ENCODE data around the gene DRICH1.
"Not testable (repeated sequence)": the region's sequence is repeated elsewhere in the genome, so short reads cannot be mapped to it uniquely, and the experiment has no call there.

DRICH1 gene

GRCh38 chr22:23565915-23566704 lies 66.0 kb downstream of the DRICH1 start:
- DNase-seq = no peak

DNA sequence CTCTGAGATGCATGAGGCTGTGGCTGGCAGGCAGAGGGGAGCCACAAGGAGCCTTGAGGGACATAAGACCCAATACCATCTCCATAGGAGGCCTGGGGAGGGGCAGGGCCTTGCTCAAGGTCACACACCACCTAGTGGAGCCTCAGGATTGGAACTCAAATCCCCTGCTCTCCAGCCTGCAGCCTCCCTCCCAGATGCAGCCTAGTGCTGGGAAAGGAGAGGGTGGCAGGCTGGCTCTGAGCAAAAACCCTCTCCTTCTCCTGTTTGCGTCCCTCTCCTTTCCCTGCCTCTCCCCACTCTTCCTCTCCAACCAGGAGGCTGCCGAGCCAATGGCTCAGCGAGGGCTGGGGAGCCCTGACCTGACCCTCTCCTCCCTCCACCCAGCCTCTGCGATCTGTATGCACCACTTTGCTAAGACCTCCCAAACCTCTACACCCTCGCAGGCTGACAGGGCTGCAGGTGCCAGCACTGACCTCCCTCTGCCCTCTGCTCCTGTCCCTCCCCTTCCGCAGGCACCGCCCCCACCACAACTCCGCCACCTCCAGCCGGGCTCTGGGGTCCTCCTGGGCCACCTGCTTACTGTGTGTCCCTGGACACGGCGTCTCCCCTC lies 66.7 kb downstream of the DRICH1 start:
- DNase-seq = no peak

DNA sequence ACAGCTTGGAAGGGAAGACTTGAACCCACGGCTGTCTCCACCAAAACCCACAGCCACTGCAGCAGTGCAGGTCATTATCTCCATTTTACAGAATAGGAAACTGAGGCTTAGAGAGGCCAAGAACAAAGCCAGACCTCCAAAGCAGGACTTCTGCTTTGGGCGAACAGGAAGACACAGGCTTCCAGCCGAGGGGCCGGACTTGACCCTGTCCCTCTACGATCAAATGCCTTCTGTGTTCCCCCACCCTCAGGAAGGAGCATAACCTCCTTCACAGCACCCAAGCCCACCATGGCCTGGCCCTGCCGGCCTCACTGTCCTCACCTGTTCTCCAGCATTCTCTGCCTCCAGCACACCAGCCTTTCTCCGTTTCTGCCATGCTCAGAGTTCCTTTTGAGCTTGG lies 67.8 kb downstream of the DRICH1 start:
- no peak for DNase-seq

- DNase-seq = no peak
Measured at GRCh38 chr22:23563111-23563510, 69.0 kb downstream of the DRICH1 start.

DNA sequence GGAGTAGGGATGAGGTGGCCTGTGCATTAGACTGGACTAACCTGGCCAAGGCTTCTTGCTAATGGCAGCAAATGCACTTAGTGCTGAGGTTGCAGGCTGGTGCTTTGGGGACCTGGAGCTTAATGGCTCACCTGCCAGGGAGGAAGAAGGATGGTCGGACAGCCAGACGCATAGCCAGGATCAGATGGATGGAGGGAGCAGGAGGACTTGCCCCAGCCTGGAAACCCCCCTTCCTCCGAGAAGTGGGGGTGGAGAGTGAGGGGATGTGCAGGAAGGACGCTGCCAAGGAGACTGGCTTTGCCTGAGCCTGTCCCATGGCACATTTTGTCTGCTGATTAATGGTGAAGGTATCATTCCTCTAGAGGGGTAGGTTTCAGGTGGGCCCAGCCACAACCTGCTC lies 69.9 kb downstream of the DRICH1 start:
- no peak for DNase-seq

DNA sequence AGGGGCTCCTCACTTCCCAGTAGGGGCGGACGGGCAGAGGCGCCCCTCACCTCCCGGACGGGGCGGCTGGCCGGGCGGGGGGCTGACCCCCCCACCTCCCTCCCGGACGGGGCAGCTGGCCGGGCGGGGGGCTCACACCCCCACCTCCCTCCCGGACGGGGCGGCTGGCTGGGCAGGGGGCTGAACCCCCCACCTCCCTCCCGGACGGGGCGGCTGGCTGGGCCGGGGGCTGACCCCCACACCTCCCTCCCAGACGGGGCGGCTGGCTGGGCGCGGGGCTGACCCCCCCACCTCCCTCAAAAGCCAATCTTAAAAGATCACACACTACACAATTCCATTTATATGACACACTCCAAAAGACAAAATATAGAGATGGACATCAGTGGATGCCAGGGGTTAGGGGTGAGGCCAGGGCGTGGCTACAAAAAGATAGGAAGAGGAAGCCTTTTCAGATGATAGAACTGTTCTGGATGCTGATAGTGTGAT lies 71.1 kb downstream of the DRICH1 start:
- not testable (repeated sequence) for DNase-seq

DNA sequence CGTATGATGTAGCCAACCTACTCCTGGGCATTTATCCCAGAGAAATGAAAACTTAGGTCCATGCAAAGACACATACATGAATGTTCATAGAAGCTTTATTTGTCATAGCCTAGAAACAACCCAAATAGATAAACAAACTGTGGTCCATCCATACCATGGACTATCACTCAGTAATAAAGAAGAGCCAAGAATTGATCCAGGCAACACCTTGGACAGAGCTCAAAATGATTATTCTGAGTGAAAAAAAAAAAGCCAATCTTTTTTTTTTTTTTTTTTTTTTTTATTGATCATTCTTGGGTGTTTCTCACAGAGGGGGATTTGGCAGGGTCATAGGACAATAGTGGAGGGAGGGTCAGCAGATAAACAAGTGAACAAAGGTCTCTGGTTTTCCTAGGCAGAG lies 71.9 kb downstream of the DRICH1 start:
- DNase-seq = not testable (repeated sequence)
